Neural cell (in vitro differentiated cells): Measurements from ENCODE around the gene SLC25A22.

Experiments
- CTCF ChIP-seq: fragments of 450-650 bp; IDR thresholded peaks from 2 replicates; pipeline ENCODE4 v1.5.1; 2014; ENCODE audit warnings: antibody characterized with exemption, mild to moderate bottlenecking, moderate library complexity; ENCODE audit not compliant: poor library complexity, severe bottlenecking
- EP300 ChIP-seq: fragments of 450-650 bp; conservative IDR thresholded peaks from 2 replicates; pipeline ENCODE4 v1.6.1; 2014; ENCODE audit warnings: antibody characterized with exemption, mild to moderate bottlenecking, moderate library complexity; ENCODE audit not compliant: poor library complexity, severe bottlenecking
- EZH2 ChIP-seq: fragments of 200-600, 300-800 bp; shearing (Covaris generic), sonication (generic); IDR thresholded peaks from 2 replicates; pipeline ENCODE4 v1.6.1; 2014; ENCODE audit warnings: antibody characterized with exemption, low read length, borderline replicate concordance, mild to moderate bottlenecking; ENCODE audit not compliant: insufficient read depth, poor library complexity, severe bottlenecking
- POLR2AphosphoS5 ChIP-seq: IDR thresholded peaks from 2 replicates; pipeline ENCODE4 v1.6.1; 2012
- RAD21 ChIP-seq: fragments of 450-650 bp; conservative IDR thresholded peaks from 2 replicates; pipeline ENCODE4 v1.6.1; 2014; ENCODE audit warnings: antibody characterized with exemption, mild to moderate bottlenecking, moderate library complexity
- REST ChIP-seq: IDR thresholded peaks from 2 replicates; pipeline ENCODE4 v1.6.1; 2012; ENCODE audit warnings: borderline replicate concordance
- TAF1 ChIP-seq: IDR thresholded peaks from 2 replicates; pipeline ENCODE4 v1.6.1; 2012; ENCODE audit warnings: low read depth

- no peak for TF ChIP-seq REST
- no peak for TF ChIP-seq CTCF
- no peak for TF ChIP-seq TAF1
- TF ChIP-seq POLR2AphosphoS5, result peak; percentile 34
- TF ChIP-seq RAD21, result no peak
- TF ChIP-seq EZH2, result no peak
- TF ChIP-seq EP300, result no peak
Measured at GRCh38 chr11:832529-833113, 34.5 kb upstream of the SLC25A22 start, which contains the start of gene CD151.
